ENCODE results near the gene DNAJC21.

GRCh38 chr5:35001842-35002241 lies 72.5 kb downstream of the DNAJC21 start:
- no peak for TF ChIP-seq YY1 (IDR thresholded peaks at IDR 0.05; ENCODE audit: insufficient read depth, insufficient read length)
- TF ChIP-seq ZNF274 (IDR thresholded peaks at IDR 0.05; ENCODE audit: low read depth, low read length), result no peak
- no peak for TF ChIP-seq SUZ12 (IDR thresholded peaks at IDR 0.05; ENCODE audit: extremely low read depth, insufficient read depth, insufficient read length)

Measured in NT2/D1 (cell line).